ENCODE measurements around the gene SLU7.

DNA sequence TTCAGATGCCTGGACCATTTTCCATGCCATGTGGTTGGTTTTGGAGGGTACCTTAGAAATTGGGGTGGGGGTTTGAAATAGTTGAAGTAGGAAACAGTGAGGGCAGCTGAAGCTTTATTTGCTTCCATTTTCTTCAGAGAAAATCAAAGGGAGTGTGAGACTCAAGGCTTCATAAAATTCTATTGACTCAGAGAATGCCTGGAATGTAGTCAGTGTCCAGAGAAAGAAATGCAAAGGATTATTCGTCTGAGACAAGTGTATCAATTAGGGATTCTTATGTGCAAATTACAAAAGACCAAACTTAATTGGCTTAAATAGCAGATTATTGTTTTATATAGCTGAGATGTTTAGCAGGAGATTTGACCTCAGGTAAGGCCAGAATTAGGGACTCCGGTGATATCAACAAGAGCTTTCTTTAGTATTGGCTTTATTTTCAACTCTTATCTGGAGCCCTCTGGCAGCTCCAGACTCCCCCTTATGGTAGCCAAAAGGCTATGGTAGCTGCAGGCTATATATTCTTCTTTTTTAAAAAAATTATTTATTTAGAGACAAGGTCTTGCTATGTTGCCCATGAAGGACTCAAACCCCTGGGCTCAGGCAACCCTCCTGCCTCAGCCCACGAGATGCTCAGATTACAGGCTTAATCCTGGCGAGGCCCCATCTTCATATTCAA is 41.6 kb upstream of the SLU7 start:
- TF ChIP-seq CTCF (IDR thresholded peaks at IDR 0.05) (no peak), POLR2A (IDR thresholded peaks at IDR 0.05) (no peak)
